H1 (cell line): Measurements from ENCODE around the gene PXK. TPM values are rescaled to one million over a fixed set of nuclear protein-coding genes. Genes with fewer than 3 reads are reported as not detected.

Experiments used
- CTCF ChIA-PET: fragments of 300-600 bp; sonication (Branson Sonifier 250); formaldehyde crosslinking; loops from one replicate; lab custom pipeline; 2021; ENCODE audit not compliant: partially characterized antibody; lab: Charles Lee
- POLR2A ChIA-PET: fragments of 300-600 bp; sonication (Branson Sonifier 250); formaldehyde crosslinking; loops from one replicate; lab custom pipeline; 2021; ENCODE audit warnings: inconsistent platforms; ENCODE audit not compliant: partially characterized antibody; lab: Charles Lee
- DNase-seq, 2 experiments: peaks; one replicate each; pipeline versions ENCODE4 v3.0.0 to v3.0.0-alpha.2; 2010 to 2022; ENCODE audit warnings: low spot score in 2 of 2, low read depth in 1 of 2, mixed read lengths in 1 of 2
- FAIRE-seq: peaks from 2 replicates; lab custom pipeline; 2011; peaks lifted over from hg19 to GRCh38; lab: Jason Lieb, UNC
- H2AFZ ChIP-seq: 2 replicates; pipeline ENCODE4 v1.8.1; 2012; ENCODE audit warnings: low read length, inconsistent platforms
- H2AK5ac ChIP-seq: 2 replicates; pipeline ENCODE4 v1.6.1; 2013; ENCODE audit warnings: low read depth, low read length
- H2BK120ac ChIP-seq: replicated peaks from 2 replicates; pipeline ENCODE3; 2013; ENCODE audit warnings: low read depth, low read length, inconsistent platforms
- H2BK12ac ChIP-seq: 2 replicates; pipeline ENCODE4 v1.6.1; 2013; ENCODE audit warnings: low read depth, low read length
- H2BK15ac ChIP-seq: 2 replicates; pipeline ENCODE4 v1.6.1; 2013; ENCODE audit warnings: low read length
- H2BK20ac ChIP-seq: 2 replicates; pipeline ENCODE4 v1.6.1; 2013; ENCODE audit warnings: low read length
- H2BK5ac ChIP-seq: 2 replicates; pipeline ENCODE4 v1.6.1; 2013; ENCODE audit warnings: low read depth, low read length
- H3K14ac ChIP-seq: 2 replicates; pipeline ENCODE4 v1.6.1; 2013; ENCODE audit warnings: inconsistent platforms; ENCODE audit not compliant: insufficient read length
- H3K18ac ChIP-seq: 2 replicates; pipeline ENCODE4 v1.6.1; 2013; ENCODE audit warnings: low read length; ENCODE audit errors: extremely low read depth
- H3K23ac ChIP-seq: 2 replicates; pipeline ENCODE4 v1.6.1; 2013; ENCODE audit warnings: inconsistent platforms; ENCODE audit not compliant: insufficient read length
- H3K23me2 ChIP-seq: 2 replicates; pipeline ENCODE4 v1.6.1; 2013; ENCODE audit warnings: low read depth, low read length
- H3K27ac ChIP-seq: 2 replicates; pipeline ENCODE4 v1.6.1; 2011; ENCODE audit warnings: low read depth, low read length, inconsistent platforms
- H3K27me3 ChIP-seq, 4 experiments: replicated peaks in 1 of 4; 1 replicate in 1 of 4; 2 replicates in 3 of 4; pipeline versions ENCODE4 v1.6.1 to v1.8.1; 2011 to 2013; ENCODE audit warnings: low read length in 3 of 4, mild to moderate bottlenecking in 3 of 4, inconsistent platforms in 2 of 4, mixed read lengths in 2 of 4, moderate library complexity in 1 of 4; ENCODE audit not compliant: control insufficient read depth in 3 of 4, insufficient read depth in 3 of 4; ENCODE audit errors: extremely low read depth in 1 of 4
- H3K36me3 ChIP-seq, 4 experiments: 2 replicates each; pipeline versions ENCODE4 v1.6.1 to v1.8.1; 2011 to 2013; ENCODE audit warnings: mild to moderate bottlenecking in 4 of 4, low read length in 3 of 4, moderate library complexity in 2 of 4, control low read depth in 1 of 4, inconsistent platforms in 1 of 4; ENCODE audit not compliant: insufficient read depth in 4 of 4, control insufficient read depth in 2 of 4
- H3K4ac ChIP-seq: replicated peaks from 2 replicates; pipeline ENCODE3; 2013; ENCODE audit warnings: low read length, low read depth, mixed read lengths, inconsistent platforms; ENCODE audit not compliant: insufficient read length
- H3K4me1 ChIP-seq, 4 experiments: replicated peaks in 1 of 4; 1 replicate in 1 of 4; 2 replicates in 3 of 4; pipeline versions ENCODE4 v1.6.1 to v1.8.1; 2011 to 2013; ENCODE audit warnings: low read length in 3 of 4, inconsistent platforms in 2 of 4, mixed read lengths in 1 of 4; ENCODE audit not compliant: insufficient read depth in 4 of 4, control insufficient read depth in 3 of 4
- H3K4me2 ChIP-seq, 2 experiments: 2 replicates each; pipeline versions ENCODE4 v1.6.1 to v1.8.1; 2011 to 2013; ENCODE audit warnings: low read depth in 2 of 2, low read length in 2 of 2, control low read depth in 1 of 2, inconsistent platforms in 1 of 2, mild to moderate bottlenecking in 1 of 2; ENCODE audit not compliant: insufficient read depth in 1 of 2
- H3K4me3 ChIP-seq, 4 experiments: fragments of 200-600, 300-600 bp in 1 of 4; sonication (generic), shearing (Covaris generic), sonication (Bioruptor Twin) in 1 of 4; 2 replicates each; pipeline versions ENCODE4 v1.5.1 to v1.8.1; 2011 to 2016; ENCODE audit warnings: low read length in 4 of 4, low read depth in 3 of 4, control low read depth in 2 of 4, inconsistent platforms in 2 of 4, mild to moderate bottlenecking in 2 of 4, mixed read lengths in 1 of 4, moderate library complexity in 1 of 4; ENCODE audit not compliant: insufficient read depth in 2 of 4; ENCODE audit errors: extremely low read depth in 1 of 4
- H3K56ac ChIP-seq: replicated peaks from 2 replicates; pipeline ENCODE3; 2013; ENCODE audit warnings: low read depth, mild to moderate bottlenecking, mixed read lengths, low read length, inconsistent platforms; ENCODE audit not compliant: insufficient read length
- H3K79me1 ChIP-seq: 2 replicates; pipeline ENCODE4 v1.6.1; 2013; ENCODE audit warnings: low read depth, low read length, control low read depth
- H3K79me2 ChIP-seq, 2 experiments: 2 replicates each; pipeline versions ENCODE4 v1.6.1 to v1.8.1; 2012 to 2013; ENCODE audit warnings: low read length in 2 of 2, mild to moderate bottlenecking in 2 of 2, inconsistent platforms in 1 of 2; ENCODE audit not compliant: insufficient read depth in 2 of 2, control insufficient read depth in 1 of 2
- H3K9ac ChIP-seq, 4 experiments: replicated peaks in 1 of 4; 1 replicate in 1 of 4; 2 replicates in 3 of 4; pipeline versions ENCODE4 v1.6.1 to v1.8.1; 2011 to 2013; ENCODE audit warnings: low read depth in 3 of 4, low read length in 3 of 4, control low read depth in 2 of 4, mild to moderate bottlenecking in 2 of 4, moderate library complexity in 2 of 4, inconsistent platforms in 1 of 4; ENCODE audit errors: extremely low read depth in 1 of 4
- H3K9me3 ChIP-seq, 2 experiments: 2 replicates each; pipeline versions ENCODE4 v1.6.1 to v1.8.1; 2012 to 2013; ENCODE audit warnings: mild to moderate bottlenecking in 2 of 2, moderate library complexity in 2 of 2, control low read depth in 1 of 2, inconsistent platforms in 1 of 2, low read depth in 1 of 2, low read length in 1 of 2, mixed read lengths in 1 of 2; ENCODE audit not compliant: insufficient read depth in 2 of 2
- H4K20me1 ChIP-seq, 2 experiments: replicated peaks in 1 of 2; 2 replicates each; pipeline versions ENCODE3 to v1.8.1; 2011 to 2013; ENCODE audit warnings: inconsistent platforms in 2 of 2, low read length in 2 of 2, mild to moderate bottlenecking in 1 of 2; ENCODE audit not compliant: insufficient read depth in 2 of 2, control insufficient read depth in 1 of 2
- H4K5ac ChIP-seq: 2 replicates; pipeline ENCODE4 v1.6.1; 2013; ENCODE audit warnings: low read length, low read depth, mixed read lengths, inconsistent platforms; ENCODE audit not compliant: insufficient read length
- H4K8ac ChIP-seq: 2 replicates; pipeline ENCODE4 v1.8.0; 2013; ENCODE audit warnings: mild to moderate bottlenecking, moderate library complexity, low read length, inconsistent platforms; ENCODE audit not compliant: insufficient read depth; ENCODE audit errors: extremely low read depth
- H4K91ac ChIP-seq: replicated peaks from 2 replicates; pipeline ENCODE3; 2013; ENCODE audit warnings: low read length, mixed read lengths, inconsistent platforms; ENCODE audit not compliant: insufficient read length
- BACH1 ChIP-seq: IDR thresholded peaks from 2 replicates; pipeline ENCODE4 v1.6.1; 2012; ENCODE audit warnings: low read length, improper control_type of control experiment
- CHD2 ChIP-seq: IDR thresholded peaks from 2 replicates; pipeline ENCODE4 v1.6.1; 2012; ENCODE audit warnings: low read length, improper control_type of control experiment
- EP300 ChIP-seq, 2 experiments: IDR thresholded peaks; 1 replicate in 1 of 2; 2 replicates in 1 of 2; pipeline ENCODE4 v1.6.1; 2011 to 2012; ENCODE audit warnings: low read depth in 2 of 2, low read length in 2 of 2, mild to moderate bottlenecking in 2 of 2, borderline replicate concordance in 1 of 2, inconsistent platforms in 1 of 2, moderate library complexity in 1 of 2
- GABPA ChIP-seq: IDR thresholded peaks from 2 replicates; pipeline ENCODE4 v1.6.1; 2011; ENCODE audit warnings: mild to moderate bottlenecking, low read length, moderate library complexity, borderline replicate concordance; ENCODE audit not compliant: insufficient read depth
- HDAC6 ChIP-seq: IDR thresholded peaks from one replicate; pipeline ENCODE4 v1.7.1; 2012; ENCODE audit warnings: low read depth, mild to moderate bottlenecking, inconsistent platforms, low read length, moderate library complexity
- RFX5 ChIP-seq: IDR thresholded peaks from 2 replicates; pipeline ENCODE4 v1.6.1; 2011; ENCODE audit warnings: low read depth, low read length, improper control_type of control experiment, borderline replicate concordance
- WGBS, 2 experiments: shearing (Covaris generic) in 1 of 2; methylation state at CpG; one replicate each; pipeline versions ENCODE4 v1.1.6 to v1.1.7; 2013 to 2015; ENCODE audit warnings: low lambda C conversion rate in 2 of 2, mixed read lengths in 2 of 2, inconsistent platforms in 1 of 2, low coverage in 1 of 2, missing lambda C conversion rate in 1 of 2; ENCODE audit not compliant: insufficient replicate concordance in 2 of 2, insufficient coverage in 1 of 2, insufficient read length in 1 of 2; ENCODE audit errors: extremely low coverage in 1 of 2, missing lambda C conversion rate in 1 of 2; 5-methylcytosine and 5-hydroxymethylcytosine counted together
- polyA plus RNA-seq, 7 experiments: library from polyadenylated mRNA; depleted of rRNA in 3 of 7; stranded (reverse) in 5 of 7; unstranded in 2 of 7; fragments of >200 nt in 5 of 7; fragments of 200-250 nt in 2 of 7; gene quantifications; 1 replicate in 5 of 7; 2 replicates in 1 of 7; 4 replicates in 1 of 7; pipeline versions ENCODE4 v1.2.1 to v1.2.3, GENCODE V29; 2011 to 2013; ENCODE audit warnings: missing spikeins in 2 of 7, mixed read lengths in 2 of 7
- total RNA-seq: library from RNA; stranded (reverse); fragmentation: NEBNext Ultra II Directional; extraction: Animal tissue kit (Norgen Biotek cat#: 25700); gene quantifications from 2 replicates; pipeline ENCODE4 v1.2.1, GENCODE V29; 2021
- TF ChIP-seq, protein P1 (sequence below): IDR thresholded peaks from 2 replicates; pipeline ENCODE4 v1.6.1; 2011; ENCODE audit warnings: low read depth, mild to moderate bottlenecking, low read length; ENCODE audit not compliant: insufficient read depth

PXK gene
- total and polyA plus RNA-seq, 2 of the 8 experiments (the other 6 are each of a cell fraction or from before 2014, with no cell fraction given), result 3.5 to 7.1 TPM

DNA sequence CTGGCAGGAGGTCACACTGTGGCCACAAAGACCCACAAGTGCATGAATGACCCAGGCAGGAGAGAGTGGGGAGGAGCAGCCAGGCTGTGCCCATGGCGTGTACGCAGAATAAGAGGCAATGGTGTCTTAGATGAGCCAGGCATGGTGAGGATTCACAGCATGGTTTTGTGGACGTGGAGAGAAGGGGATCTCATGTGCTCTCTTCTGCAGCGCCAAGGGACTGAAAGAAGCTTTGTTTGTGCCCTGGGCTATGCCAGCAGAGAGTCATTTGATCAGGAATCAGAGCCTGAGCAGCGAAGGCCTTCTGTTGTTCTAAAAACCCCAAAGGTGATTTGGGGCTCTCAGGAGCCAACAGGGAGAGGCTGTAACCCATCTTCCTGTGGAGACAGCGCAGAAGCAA, 45.3 kb upstream of the PXK start:
- no peak overlapping the region for H4K5ac ChIP-seq
- no peak overlapping the region for H3K27ac ChIP-seq
- no peaks in the 10 kb centered on the region for H3K4me1 ChIP-seq
- DNase-seq (no peak), FAIRE-seq (no peak)
- no peak overlapping the region for H2BK15ac ChIP-seq
- no peak overlapping the region for H3K56ac ChIP-seq
- H3K9ac ChIP-seq, result no peak overlapping the region
- no peaks in the 10 kb centered on the region for H3K79me2 ChIP-seq
- no peak overlapping the region for H3K18ac ChIP-seq
- no peak overlapping the region for H2BK12ac ChIP-seq
- no peak overlapping the region for H2AK5ac ChIP-seq
- CTCF ChIA-PET, result interaction anchor here (0.9 to 1.1 kb wide), 4 partner anchors 15 to 70 kb away, joined by 3 to 4 read pairs (median 3); partner anchors contain the start of genes HTD2 and RPP14
- peaks cover 0 to 7% of the 10 kb centered on the region in 2 experiments; a peak in 1 of 4 replicates for H3K9me3 ChIP-seq
- H3K4ac ChIP-seq, result no peak overlapping the region
- H3K4me3 ChIP-seq, result no peak overlapping the region
- H2BK120ac ChIP-seq, result no peak overlapping the region
- peaks cover 1% of the 10 kb centered on the region; the same call in 1 of the 2 replicates for H3K23me2 ChIP-seq
- H3K14ac ChIP-seq, result no peak overlapping the region
- POLR2A ChIA-PET, result no interaction called here
- H3K27me3 ChIP-seq, result no peaks in the 10 kb centered on the region
- no peaks in the 10 kb centered on the region for H3K36me3 ChIP-seq
- H2BK20ac ChIP-seq, result no peak overlapping the region
- H2BK5ac ChIP-seq, result no peak overlapping the region
- H4K20me1 ChIP-seq, result no peaks in the 10 kb centered on the region
- H3K4me2 ChIP-seq, result no peak overlapping the region
- WGBS, 2 experiments, result 85% methylated on average over 6 of the region's 6 CpGs; no CpG with 5 or more reads in 1 of the 2 experiments
- H3K79me1 ChIP-seq, result no peaks in the 10 kb centered on the region
- no peak overlapping the region; the same call in 1 of the 2 replicates for H4K8ac ChIP-seq
- H3K23ac ChIP-seq, result no peak overlapping the region
- no peak for TF ChIP-seq BACH1
- TF ChIP-seq CHD2, result no peak
- no peak for TF ChIP-seq EP300 (IDR thresholded peaks at IDR 0.05; ENCODE audit: borderline replicate concordance in 1 of 2, low read depth in 2 of 2, low read length in 2 of 2)
- TF ChIP-seq RFX5, result no peak
- TF ChIP-seq, protein P1, sequence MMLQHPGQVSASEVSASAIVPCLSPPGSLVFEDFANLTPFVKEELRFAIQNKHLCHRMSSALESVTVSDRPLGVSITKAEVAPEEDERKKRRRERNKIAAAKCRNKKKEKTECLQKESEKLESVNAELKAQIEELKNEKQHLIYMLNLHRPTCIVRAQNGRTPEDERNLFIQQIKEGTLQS, result no peak
- no peak for TF ChIP-seq GABPA
- TF ChIP-seq HDAC6, result no peak
- TF ChIP-seq, all 59 proteins: peak for 0
- H4K91ac ChIP-seq, result no peak overlapping the region
- H2AFZ ChIP-seq, result no peak overlapping the region
